ENCODE results near the gene SORCS2.

SORCS2 gene

GRCh38 chr4:7261087-7261486 is 68.7 kb downstream of the SORCS2 start:
- Histone ChIP-seq H3K4me2 (ENCODE audit: insufficient read depth, low read length) (no peak overlapping the region), H3K4me1 (ENCODE audit: insufficient read depth, low read length) (no peaks in the 10 kb centered on the region), H3K27ac (ENCODE audit: low read length) (no peak overlapping the region), H3K36me3 (ENCODE audit: insufficient read depth, low read length) (no peaks in the 10 kb centered on the region), H3K4me3 (ENCODE audit: low read depth in 1 of 2, low read length in 2 of 2) (no peak overlapping the region), H2AFZ (ENCODE audit: low read depth, low read length) (no peak overlapping the region), H3K9me3 (ENCODE audit: insufficient read depth, low read length, severe bottlenecking) (no peaks in the 10 kb centered on the region), H3K79me2 (ENCODE audit: insufficient read depth, low read length) (no peaks in the 10 kb centered on the region), H3K9ac (ENCODE audit: low read depth, low read length) (no peak overlapping the region), H4K20me1 (ENCODE audit: insufficient read depth, low read length) (no peaks in the 10 kb centered on the region), H3K27me3 (ENCODE audit: insufficient read depth, low read length, poor library complexity) (peaks cover under 1% of the 10 kb centered on the region)
- DNase-seq (no peak), ATAC-seq (ENCODE audit: insufficient read depth, low read depth) (no peak)
- no peak for TF ChIP-seq CTCF (IDR thresholded peaks at IDR 0.05; ENCODE audit: borderline replicate concordance, extremely low read depth, low read length, poor library complexity, severe bottlenecking)
- no peak for TF ChIP-seq EZH2 (IDR thresholded peaks at IDR 0.05; ENCODE audit: borderline replicate concordance, low read depth, low read length, severe bottlenecking)

- Histone ChIP-seq H3K79me2 (ENCODE audit: insufficient read depth, low read length) (no peaks in the 10 kb centered on the region), H3K4me3 (ENCODE audit: low read depth in 1 of 2, low read length in 2 of 2) (no peak overlapping the region), H3K9me3 (ENCODE audit: insufficient read depth, low read length, severe bottlenecking) (no peaks in the 10 kb centered on the region), H4K20me1 (ENCODE audit: insufficient read depth, low read length) (no peaks in the 10 kb centered on the region), H3K9ac (ENCODE audit: low read depth, low read length) (no peak overlapping the region), H3K4me2 (ENCODE audit: insufficient read depth, low read length) (no peak overlapping the region), H3K27me3 (ENCODE audit: insufficient read depth, low read length, poor library complexity) (peaks cover 3% of the 10 kb centered on the region), H3K27ac (ENCODE audit: low read length) (no peak overlapping the region), H3K36me3 (ENCODE audit: insufficient read depth, low read length) (no peaks in the 10 kb centered on the region), H2AFZ (ENCODE audit: low read depth, low read length) (no peak overlapping the region), H3K4me1 (ENCODE audit: insufficient read depth, low read length) (no peaks in the 10 kb centered on the region)
- TF ChIP-seq CTCF (IDR thresholded peaks at IDR 0.05; ENCODE audit: borderline replicate concordance, extremely low read depth, low read length, poor library complexity, severe bottlenecking): no peak
- no peak for TF ChIP-seq EZH2 (IDR thresholded peaks at IDR 0.05; ENCODE audit: borderline replicate concordance, low read depth, low read length, severe bottlenecking)
- ATAC-seq (ENCODE audit: insufficient read depth, low read depth) (no peak), DNase-seq (no peak)
Observed at GRCh38 chr4:7261536-7261935, 69.2 kb downstream of the SORCS2 start.

GRCh38 chr4:7262134-7262533 is 69.8 kb downstream of the SORCS2 start:
- Histone ChIP-seq H4K20me1 (ENCODE audit: insufficient read depth, low read length) (no peaks in the 10 kb centered on the region), H3K4me1 (ENCODE audit: insufficient read depth, low read length) (no peaks in the 10 kb centered on the region), H3K36me3 (ENCODE audit: insufficient read depth, low read length) (no peaks in the 10 kb centered on the region), H3K9ac (ENCODE audit: low read depth, low read length) (no peak overlapping the region), H3K27ac (ENCODE audit: low read length) (no peak overlapping the region), H3K27me3 (ENCODE audit: insufficient read depth, low read length, poor library complexity) (peaks cover 3% of the 10 kb centered on the region), H3K79me2 (ENCODE audit: insufficient read depth, low read length) (no peaks in the 10 kb centered on the region), H3K4me3 (ENCODE audit: low read depth in 1 of 2, low read length in 2 of 2) (no peak overlapping the region), H2AFZ (ENCODE audit: low read depth, low read length) (no peak overlapping the region), H3K9me3 (ENCODE audit: insufficient read depth, low read length, severe bottlenecking) (no peaks in the 10 kb centered on the region), H3K4me2 (ENCODE audit: insufficient read depth, low read length) (no peak overlapping the region)
- no peak for TF ChIP-seq CTCF (IDR thresholded peaks at IDR 0.05; ENCODE audit: borderline replicate concordance, extremely low read depth, low read length, poor library complexity, severe bottlenecking)
- no peak for TF ChIP-seq EZH2 (IDR thresholded peaks at IDR 0.05; ENCODE audit: borderline replicate concordance, low read depth, low read length, severe bottlenecking)
- ATAC-seq (ENCODE audit: insufficient read depth, low read depth) (no peak), DNase-seq (no peak)

- Histone ChIP-seq H3K79me2 (ENCODE audit: insufficient read depth, low read length) (no peaks in the 10 kb centered on the region), H2AFZ (ENCODE audit: low read depth, low read length) (no peak overlapping the region), H3K9me3 (ENCODE audit: insufficient read depth, low read length, severe bottlenecking) (no peaks in the 10 kb centered on the region), H3K4me1 (ENCODE audit: insufficient read depth, low read length) (no peaks in the 10 kb centered on the region), H3K27me3 (ENCODE audit: insufficient read depth, low read length, poor library complexity) (peaks cover 3% of the 10 kb centered on the region), H3K36me3 (ENCODE audit: insufficient read depth, low read length) (no peaks in the 10 kb centered on the region), H3K4me3 (ENCODE audit: low read depth in 1 of 2, low read length in 2 of 2) (no peak overlapping the region), H3K9ac (ENCODE audit: low read depth, low read length) (no peak overlapping the region), H3K27ac (ENCODE audit: low read length) (no peak overlapping the region), H3K4me2 (ENCODE audit: insufficient read depth, low read length) (no peak overlapping the region), H4K20me1 (ENCODE audit: insufficient read depth, low read length) (no peaks in the 10 kb centered on the region)
- ATAC-seq (ENCODE audit: insufficient read depth, low read depth): no peak
- no peak for DNase-seq
- no peak for TF ChIP-seq CTCF (IDR thresholded peaks at IDR 0.05; ENCODE audit: borderline replicate concordance, extremely low read depth, low read length, poor library complexity, severe bottlenecking)
- TF ChIP-seq EZH2 (IDR thresholded peaks at IDR 0.05; ENCODE audit: borderline replicate concordance, low read depth, low read length, severe bottlenecking): no peak
Observed at GRCh38 chr4:7263166-7263565, 70.8 kb downstream of the SORCS2 start.
